DND-41 (cell line): ENCODE results near the gene KATNA1.

Source experiments
- EZH2 ChIP-seq: IDR thresholded peaks from 3 replicates; pipeline ENCODE4 v1.6.1; 2012; ENCODE audit warnings: borderline replicate concordance, low read depth, mild to moderate bottlenecking, moderate library complexity, low read length, inconsistent platforms; ENCODE audit not compliant: severe bottlenecking
- TF ChIP-seq, protein P1 (sequence below): IDR thresholded peaks from 2 replicates; pipeline ENCODE4 v1.5.1; 2012; ENCODE audit warnings: borderline replicate concordance, low read length, moderate library complexity, mild to moderate bottlenecking; ENCODE audit not compliant: poor library complexity, severe bottlenecking; ENCODE audit errors: extremely low read depth

DNA sequence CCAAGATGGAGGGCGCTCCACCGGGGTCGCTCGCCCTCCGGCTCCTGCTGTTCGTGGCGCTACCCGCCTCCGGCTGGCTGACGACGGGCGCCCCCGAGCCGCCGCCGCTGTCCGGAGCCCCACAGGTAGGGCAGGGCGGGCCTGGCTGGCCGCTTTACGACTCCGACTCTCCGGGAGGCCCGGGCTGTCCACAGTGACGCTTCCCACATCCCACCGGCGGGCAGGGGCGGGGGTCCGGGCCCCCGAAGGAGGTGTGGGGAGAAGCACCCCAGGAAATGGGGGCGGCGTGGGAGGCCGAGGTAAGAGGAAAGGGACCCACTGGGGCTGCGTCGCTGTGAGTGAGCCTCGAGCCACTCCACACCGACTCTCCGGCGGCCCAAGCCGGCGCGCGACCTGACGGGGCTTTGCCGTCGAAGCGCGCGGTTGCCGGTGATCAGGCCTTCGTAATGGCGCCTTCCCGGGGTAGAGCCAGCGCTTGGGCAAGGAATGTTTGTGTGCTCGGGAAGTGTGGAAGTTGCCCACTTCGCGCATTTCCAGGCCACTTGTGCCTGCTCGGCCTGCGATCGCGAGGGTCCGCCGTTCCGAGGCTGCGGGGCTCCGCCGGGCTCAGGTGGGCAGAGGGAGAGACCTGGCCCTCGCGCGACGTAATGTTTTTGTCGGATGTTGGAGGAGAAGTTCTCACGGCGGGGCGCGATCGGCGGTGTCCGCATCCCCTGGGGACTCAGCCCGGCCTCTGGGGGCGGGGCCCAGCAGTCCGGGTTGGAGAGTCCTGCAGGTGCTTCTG lies 81.9 kb downstream of the KATNA1 start:
- TF ChIP-seq, protein P1, sequence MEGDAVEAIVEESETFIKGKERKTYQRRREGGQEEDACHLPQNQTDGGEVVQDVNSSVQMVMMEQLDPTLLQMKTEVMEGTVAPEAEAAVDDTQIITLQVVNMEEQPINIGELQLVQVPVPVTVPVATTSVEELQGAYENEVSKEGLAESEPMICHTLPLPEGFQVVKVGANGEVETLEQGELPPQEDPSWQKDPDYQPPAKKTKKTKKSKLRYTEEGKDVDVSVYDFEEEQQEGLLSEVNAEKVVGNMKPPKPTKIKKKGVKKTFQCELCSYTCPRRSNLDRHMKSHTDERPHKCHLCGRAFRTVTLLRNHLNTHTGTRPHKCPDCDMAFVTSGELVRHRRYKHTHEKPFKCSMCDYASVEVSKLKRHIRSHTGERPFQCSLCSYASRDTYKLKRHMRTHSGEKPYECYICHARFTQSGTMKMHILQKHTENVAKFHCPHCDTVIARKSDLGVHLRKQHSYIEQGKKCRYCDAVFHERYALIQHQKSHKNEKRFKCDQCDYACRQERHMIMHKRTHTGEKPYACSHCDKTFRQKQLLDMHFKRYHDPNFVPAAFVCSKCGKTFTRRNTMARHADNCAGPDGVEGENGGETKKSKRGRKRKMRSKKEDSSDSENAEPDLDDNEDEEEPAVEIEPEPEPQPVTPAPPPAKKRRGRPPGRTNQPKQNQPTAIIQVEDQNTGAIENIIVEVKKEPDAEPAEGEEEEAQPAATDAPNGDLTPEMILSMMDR, result peak; percentile 2
- TF ChIP-seq EZH2, result no peak
